Adrenal gland (tissue), 12 donors: ENCODE measurements around the gene CLMP. TPM values are rescaled to one million over a fixed set of nuclear protein-coding genes. Genes with fewer than 3 reads are reported as not detected.
A peak's percentile ranks its signal among the peaks of the same experiment; 100 is the strongest.

Experiments used
- DNase-seq, 7 donors: peaks; one replicate each; pipeline ENCODE4 v3.0.0-alpha.2; 2019 to 2020
- H3K27ac ChIP-seq, 5 donors: fragments of 200-600 bp; sonication (generic) in 4 of 5; 1 replicate in 3 of 5; 2 replicates in 2 of 5; pipeline versions ENCODE4 v1.5.1 to v1.8.0; 2016 to 2020; ENCODE audit warnings: mild to moderate bottlenecking in 1 of 5
- H3K27me3 ChIP-seq: fragments of 200-600 bp; 2 replicates; pipeline ENCODE4 v1.8.0; 2021
- H3K36me3 ChIP-seq, 2 donors: fragments of 200-600 bp; replicated peaks in 1 of 2; 1 replicate in 1 of 2; 2 replicates in 1 of 2; pipeline versions ENCODE4 v1.5.1 to v1.8.0; 2018 to 2022
- H3K4me1 ChIP-seq, 2 donors: fragments of 200-600 bp; replicated peaks in 1 of 2; 1 replicate in 1 of 2; 2 replicates in 1 of 2; pipeline versions ENCODE4 v1.5.1 to v1.8.0; 2018 to 2021
- H3K4me3 ChIP-seq, 4 donors: fragments of 200-600 bp; sonication (generic) in 3 of 4; one replicate each; pipeline ENCODE4 v1.5.1; 2016 to 2018
- H3K9me3 ChIP-seq, 3 donors: fragments of 200-600 bp; sonication (generic) in 1 of 3; replicated peaks in 1 of 3; 1 replicate in 2 of 3; 2 replicates in 1 of 3; pipeline versions ENCODE4 v1.5.1 to v1.8.0; 2016 to 2021
- POLR2A ChIP-seq, 2 donors: fragments of 450-650 bp; IDR thresholded peaks; one replicate each; pipeline ENCODE4 v1.6.1; 2017; ENCODE audit warnings: antibody characterized with exemption in 2 of 2, mild to moderate bottlenecking in 2 of 2, moderate library complexity in 1 of 2
- WGBS, 4 donors: extraction: QIAGEN DNeasy Blood & Tissue Kit in 2 of 4; methylation state at CpG; one replicate each; pipeline versions ENCODE4 v1.1.5 to v1.1.7; 2013 to 2017; 5-methylcytosine and 5-hydroxymethylcytosine counted together
- intact Hi-C, 2 donors: fragments of 100-400 bp; cut with DNase I; formaldehyde crosslinking; loops; one replicate each; pipeline versions ENCODE4 v1.14.1 to v1.15.0; 2022 to 2023
- polyA plus RNA-seq, 3 donors: library from polyadenylated mRNA; stranded (reverse); fragments of 200-250 nt in 2 of 3; fragments of 350-450 nt in 1 of 3; fragmentation: Illumina TruSeq in 1 of 3; extraction: RNeasy Lipid Tissue Mini Kit (QIAGEN cat#74804) in 1 of 3; gene quantifications; one replicate each; pipeline ENCODE4 v1.2.3, GENCODE V29; 2013 to 2014
- total RNA-seq, 9 donors: library from RNA; depleted of rRNA in 4 of 9; stranded (reverse); fragments of >200 nt in 4 of 9; fragments of 120-200 nt in 1 of 9; fragmentation: NEBNext Ultra II Directional in 1 of 9; extraction: Animal tissue kit (Norgen Biotek cat#: 25700) in 1 of 9; gene quantifications; one replicate each; pipeline versions ENCODE4 v1.1.0 to v1.2.4, GENCODE V29; 2013 to 2023
- TF ChIP-seq, protein P1 (sequence below), 6 experiments: fragments of 450-650 bp in 4 of 6; fragments of 200-600 bp in 2 of 6; sonication (generic) in 1 of 6; IDR thresholded peaks; 1 replicate in 5 of 6; 2 replicates in 1 of 6; pipeline versions ENCODE4 v1.5.1 to v1.8.0; 2016 to 2021; ENCODE audit warnings: antibody characterized with exemption in 6 of 6, mild to moderate bottlenecking in 2 of 6, moderate library complexity in 1 of 6
- donor health status: healthy with polysubstance abuse.
- donor health status: Bipolar disorder and iron deficiency.
- donor health status: DM: yes; HTN: yes; CAD: no.
- donor health status: DM: no; HTN: no; CAD: no.
- donor health status: DM: no; HTN: no; CAD: no.
- donor health status: DM: yes; HTN: yes; CAD: no.

CLMP gene
- total and polyA plus RNA-seq, 12 donors: 3.8 to 36.6 (median 19.8) TPM

- no peak overlapping the region for H3K27ac ChIP-seq
- H3K36me3 ChIP-seq: no peaks in the 10 kb centered on the region
- no peaks in the 10 kb centered on the region for H3K27me3 ChIP-seq
- H3K4me1 ChIP-seq: peaks cover 3 to 13% of the 10 kb centered on the region in 2 donors
- no peaks in the 10 kb centered on the region for H3K9me3 ChIP-seq
- no peak for DNase-seq
- intact Hi-C loops: no loop called here
- H3K4me3 ChIP-seq: no peak overlapping the region
- TF ChIP-seq POLR2A (IDR thresholded peaks at IDR 0.05): no peak
- TF ChIP-seq, protein P1, sequence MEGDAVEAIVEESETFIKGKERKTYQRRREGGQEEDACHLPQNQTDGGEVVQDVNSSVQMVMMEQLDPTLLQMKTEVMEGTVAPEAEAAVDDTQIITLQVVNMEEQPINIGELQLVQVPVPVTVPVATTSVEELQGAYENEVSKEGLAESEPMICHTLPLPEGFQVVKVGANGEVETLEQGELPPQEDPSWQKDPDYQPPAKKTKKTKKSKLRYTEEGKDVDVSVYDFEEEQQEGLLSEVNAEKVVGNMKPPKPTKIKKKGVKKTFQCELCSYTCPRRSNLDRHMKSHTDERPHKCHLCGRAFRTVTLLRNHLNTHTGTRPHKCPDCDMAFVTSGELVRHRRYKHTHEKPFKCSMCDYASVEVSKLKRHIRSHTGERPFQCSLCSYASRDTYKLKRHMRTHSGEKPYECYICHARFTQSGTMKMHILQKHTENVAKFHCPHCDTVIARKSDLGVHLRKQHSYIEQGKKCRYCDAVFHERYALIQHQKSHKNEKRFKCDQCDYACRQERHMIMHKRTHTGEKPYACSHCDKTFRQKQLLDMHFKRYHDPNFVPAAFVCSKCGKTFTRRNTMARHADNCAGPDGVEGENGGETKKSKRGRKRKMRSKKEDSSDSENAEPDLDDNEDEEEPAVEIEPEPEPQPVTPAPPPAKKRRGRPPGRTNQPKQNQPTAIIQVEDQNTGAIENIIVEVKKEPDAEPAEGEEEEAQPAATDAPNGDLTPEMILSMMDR (IDR thresholded peaks at IDR 0.05): no peak
- 89 to 100% (median 97%) methylated on average over 1 of the region's 1 CpG for WGBS, 4 donors
These were observed 115.0 kb downstream of the CLMP start for GRCh38 chr11:123080015-123080414.

DNA sequence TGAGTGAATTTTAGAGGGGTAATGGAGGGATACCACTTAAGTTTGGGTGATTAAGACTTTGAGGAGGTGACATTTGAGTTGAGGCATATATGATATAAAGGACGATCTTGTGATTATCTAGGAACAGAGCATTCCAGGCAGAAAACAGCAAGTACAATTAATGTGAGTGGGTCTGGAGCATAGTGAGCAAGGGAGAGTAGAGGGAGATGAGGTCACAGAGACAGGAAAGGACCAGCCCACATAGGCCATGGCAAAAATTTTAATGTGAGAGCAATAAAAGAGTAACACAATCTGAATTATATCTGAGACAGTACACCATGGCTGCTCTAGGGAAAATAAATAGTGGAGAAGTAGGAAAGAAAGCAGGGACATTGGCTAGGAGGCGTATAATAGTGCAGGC is 118.6 kb downstream of the CLMP start:
- Histone ChIP-seq H3K27me3 (no peaks in the 10 kb centered on the region), H3K4me1 (peaks cover 0 to 2% of the 10 kb centered on the region in 2 donors), H3K9me3 (no peaks in the 10 kb centered on the region), H3K27ac (no peak overlapping the region), H3K4me3 (no peak overlapping the region), H3K36me3 (no peaks in the 10 kb centered on the region)
- DNase-seq: no peak
- TF ChIP-seq, protein P1 (IDR thresholded peaks at IDR 0.05): no peak
- TF ChIP-seq POLR2A (IDR thresholded peaks at IDR 0.05): no peak
- intact Hi-C loops: no loop called here
- 87 to 90% (median 89%) methylated on average over 2 of the region's 2 CpGs for WGBS, 4 donors

- Histone ChIP-seq H3K27me3 (no peaks in the 10 kb centered on the region), H3K4me1 (peaks cover 0 to 20% of the 10 kb centered on the region in 2 donors), H3K27ac (no peak overlapping the region)
These were observed 121.5 kb downstream of the CLMP start for GRCh38 chr11:123073343-123074057.

DNA sequence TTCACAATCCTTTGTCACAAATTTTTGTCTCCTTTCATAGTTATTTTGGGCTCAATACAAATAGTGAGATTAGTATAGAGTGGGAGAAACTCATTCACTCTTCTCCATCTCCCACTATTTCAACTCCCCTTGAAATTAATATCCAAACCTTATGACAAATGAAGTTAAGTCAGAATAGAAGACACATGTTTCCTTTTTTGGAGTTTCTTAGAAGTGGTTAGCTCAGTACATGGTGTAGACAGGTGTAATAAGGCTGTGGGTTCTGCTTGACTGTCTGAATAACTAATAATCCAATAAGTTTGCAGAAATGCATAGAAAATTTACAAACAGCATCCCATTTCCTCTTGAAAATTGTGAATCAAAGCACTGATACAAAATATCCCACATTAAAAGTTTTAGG is 122.3 kb downstream of the CLMP start:
- no peaks in the 10 kb centered on the region for H3K36me3 ChIP-seq
- H3K9me3 ChIP-seq: no peaks in the 10 kb centered on the region
- peaks cover 0 to 20% of the 10 kb centered on the region in 2 donors for H3K4me1 ChIP-seq
- no peak for DNase-seq
- H3K4me3 ChIP-seq: no peak overlapping the region
- no peak overlapping the region for H3K27ac ChIP-seq
- TF ChIP-seq, protein P1 (IDR thresholded peaks at IDR 0.05): no peak
- no peak for TF ChIP-seq POLR2A (IDR thresholded peaks at IDR 0.05)
- no peaks in the 10 kb centered on the region for H3K27me3 ChIP-seq
- intact Hi-C loops: no loop called here

More at GRCh38 chr11:123073343-123074057, 121.5 kb downstream of the CLMP start:
- intact Hi-C loops: no loop called here
- TF ChIP-seq, protein P1 (IDR thresholded peaks at IDR 0.05): no peak
- no peak for TF ChIP-seq POLR2A (IDR thresholded peaks at IDR 0.05)
- H3K9me3 ChIP-seq: no peaks in the 10 kb centered on the region
- WGBS, 4 donors: 89 to 96% (median 91%) methylated on average over 14 of the region's 14 CpGs
- no peaks in the 10 kb centered on the region for H3K36me3 ChIP-seq
- DNase-seq: peak in 1 of 7 donors; percentile 44
- no peak overlapping the region for H3K4me3 ChIP-seq
